Stromal cell of bone marrow (primary cell): ENCODE data around the gene SLC38A6.
A peak's percentile ranks its signal among the peaks of the same experiment; 100 is the strongest.

Source experiments
- DNase-seq: peaks from one replicate; pipeline ENCODE4 v3.0.0-alpha.2; 2012; ENCODE audit warnings: low read depth

SLC38A6 gene

GRCh38 chr14:60980811-60981632 lies at the start of gene SLC38A6, which contains the start of gene TRMT5:
SLC38A6 (plus strand) TSS chr14:60981245; CDS start chr14:60981278, 33 bp downstream.
TRMT5 (minus strand) TSS chr14:60981079; CDS start chr14:60980973, 106 bp downstream.
- DNase-seq: peak; percentile 95

- no peak for DNase-seq
Observed at GRCh38 chr14:60933920-60934655, 47.0 kb upstream of the SLC38A6 start.

- no peak for DNase-seq
Observed at GRCh38 chr14:60935319-60935718, 45.7 kb upstream of the SLC38A6 start.

GRCh38 chr14:60943637-60944032 lies 37.4 kb upstream of the SLC38A6 start:
- DNase-seq: no peak

- DNase-seq: no peak
Observed at GRCh38 chr14:60944204-60944603, 36.8 kb upstream of the SLC38A6 start.

- peak; percentile 21 for DNase-seq
Observed at GRCh38 chr14:60945984-60946383, 35.1 kb upstream of the SLC38A6 start.

GRCh38 chr14:60946773-60947172 lies 34.3 kb upstream of the SLC38A6 start:
- DNase-seq: no peak

GRCh38 chr14:60951776-60952435 lies 29.1 kb upstream of the SLC38A6 start:
- DNase-seq: peak; percentile 84

- DNase-seq: no peak
Observed at GRCh38 chr14:60956202-60956601, 24.8 kb upstream of the SLC38A6 start.

- no peak for DNase-seq
Observed at GRCh38 chr14:60956632-60957031, 24.4 kb upstream of the SLC38A6 start.

GRCh38 chr14:60958146-60958545 lies 22.9 kb upstream of the SLC38A6 start:
- no peak for DNase-seq

- DNase-seq: no peak
Observed at GRCh38 chr14:60963761-60964160, 17.3 kb upstream of the SLC38A6 start.

- DNase-seq: no peak
Observed at GRCh38 chr14:60964904-60965303, 16.1 kb upstream of the SLC38A6 start.

GRCh38 chr14:60965402-60965801 lies 15.6 kb upstream of the SLC38A6 start:
- peak; percentile 79 for DNase-seq

GRCh38 chr14:60968099-60968498 lies 12.9 kb upstream of the SLC38A6 start:
- DNase-seq: no peak

GRCh38 chr14:60968671-60969070 lies 12.4 kb upstream of the SLC38A6 start:
- no peak for DNase-seq

- DNase-seq: no peak
Observed at GRCh38 chr14:60970146-60970545, 10.9 kb upstream of the SLC38A6 start.

GRCh38 chr14:60971271-60971670 lies 9.8 kb upstream of the SLC38A6 start:
- no peak for DNase-seq

GRCh38 chr14:60972295-60972694 lies 8.8 kb upstream of the SLC38A6 start:
- DNase-seq: no peak

- no peak for DNase-seq
Observed at GRCh38 chr14:60973070-60973469, 8.0 kb upstream of the SLC38A6 start.

- DNase-seq: no peak
Observed at GRCh38 chr14:60974090-60974651, 6.9 kb upstream of the SLC38A6 start.

- DNase-seq: no peak
Observed at GRCh38 chr14:60975551-60975950, 5.5 kb upstream of the SLC38A6 start.
